HFF-Myc (cell line): ENCODE results near the gene ASCL5.

ENCODE experiments used
- DNase-seq: peaks from one replicate; pipeline ENCODE4 v3.0.0-alpha.2; 2011; ENCODE audit warnings: low read depth; ENCODE audit errors: extremely low read depth
- H3K4me3 ChIP-seq: replicated peaks from 2 replicates; pipeline ENCODE4 v1.5.1; 2011; ENCODE audit warnings: low read depth, mild to moderate bottlenecking, control low read depth, low read length
- CTCF ChIP-seq: IDR thresholded peaks from 2 replicates; pipeline ENCODE4 v1.5.1; 2012; ENCODE audit warnings: mild to moderate bottlenecking, low read depth, low read length, control low read depth; ENCODE audit errors: missing control alignments

Gene ASCL5

GRCh38 chr1:201089596-201089995 lies 37.4 kb downstream of the ASCL5 start:
- H3K4me3 ChIP-seq: no peak overlapping the region
- TF ChIP-seq CTCF: no peak
- no peak for DNase-seq

DNA sequence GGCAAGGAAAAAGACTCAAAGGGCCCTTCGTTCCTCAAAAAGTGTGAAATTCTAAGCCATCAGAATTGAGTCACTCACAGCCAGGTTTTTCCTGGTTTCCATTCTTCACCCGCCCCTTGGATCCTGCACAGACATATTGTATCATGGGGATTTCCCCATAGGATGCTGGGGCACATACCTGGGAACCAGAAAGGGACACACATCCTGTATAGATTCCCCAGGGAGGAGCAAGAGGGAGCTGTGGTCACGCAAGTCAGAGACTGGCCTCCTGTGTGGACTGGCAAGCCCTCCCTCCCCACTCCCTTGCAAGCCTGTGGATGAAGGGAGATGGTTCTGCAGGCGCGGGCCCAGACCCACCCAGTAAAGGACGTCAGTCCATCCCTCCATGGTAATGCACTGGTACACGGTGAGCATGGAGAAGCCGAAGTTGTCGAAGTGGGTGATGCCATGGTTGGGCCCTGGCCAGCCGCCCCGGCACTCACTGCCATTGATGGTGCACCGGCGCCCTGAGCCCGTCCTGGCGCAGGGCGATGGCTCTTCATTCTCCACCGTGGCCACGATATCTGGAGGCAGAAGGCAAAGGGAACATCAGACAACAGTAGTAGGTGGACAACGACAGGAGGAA lies 38.0 kb downstream of the ASCL5 start:
- no peak overlapping the region for H3K4me3 ChIP-seq
- TF ChIP-seq CTCF: no peak
- no peak for DNase-seq

DNA sequence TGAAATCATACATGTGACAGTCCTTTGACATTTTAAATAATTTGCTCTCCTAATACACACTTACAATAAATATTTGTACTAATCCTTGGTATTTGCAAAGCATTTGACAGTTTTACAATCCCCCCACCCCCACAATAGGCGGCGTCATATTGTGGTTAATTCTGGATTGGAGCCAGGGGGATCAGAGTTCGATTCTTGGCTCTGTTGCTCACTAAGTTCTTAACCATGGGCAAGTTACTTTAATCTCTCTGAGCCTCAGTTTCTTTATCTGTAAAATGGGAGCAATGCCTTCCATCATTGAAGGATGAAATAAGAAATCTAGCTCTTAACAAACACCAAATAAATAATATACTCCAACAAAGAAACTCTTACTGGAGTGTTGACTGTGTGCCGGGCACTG lies 38.6 kb downstream of the ASCL5 start:
- no peak for DNase-seq
- TF ChIP-seq CTCF: no peak

GRCh38 chr1:201085902-201086735 lies 40.9 kb downstream of the ASCL5 start:
- no peak for DNase-seq
- no peak overlapping the region for H3K4me3 ChIP-seq
- TF ChIP-seq CTCF: peak; percentile 75

More for the DNA sequence above, 38.6 kb downstream of the ASCL5 start:
- H3K4me3 ChIP-seq: no peak overlapping the region

- TF ChIP-seq CTCF: no peak
- DNase-seq: no peak
- no peak overlapping the region for H3K4me3 ChIP-seq
Observed at GRCh38 chr1:201084295-201084694, 42.7 kb downstream of the ASCL5 start.

DNA sequence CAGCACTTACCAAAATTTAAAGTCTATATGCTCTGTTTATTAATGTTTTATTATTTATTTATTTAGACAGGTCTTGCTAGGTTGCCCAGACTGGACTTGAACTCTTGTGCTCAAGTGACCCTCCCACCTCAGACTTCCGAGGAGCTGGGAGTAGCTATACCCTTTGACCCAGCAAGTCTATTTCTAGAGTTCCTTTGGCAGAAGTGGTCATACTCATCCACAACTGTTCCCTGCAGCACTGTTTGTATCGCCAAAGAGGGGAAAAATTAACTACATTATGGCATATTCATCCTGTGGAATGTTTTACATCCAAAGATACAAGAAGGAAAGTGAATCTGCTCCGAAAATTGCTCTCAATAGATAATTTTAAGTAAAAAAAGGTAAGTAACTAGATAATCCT lies 43.2 kb downstream of the ASCL5 start:
- no peak for DNase-seq
- TF ChIP-seq CTCF: no peak
- no peak overlapping the region for H3K4me3 ChIP-seq
